ENCODE results near the gene PPME1.

PPME1 gene

DNA sequence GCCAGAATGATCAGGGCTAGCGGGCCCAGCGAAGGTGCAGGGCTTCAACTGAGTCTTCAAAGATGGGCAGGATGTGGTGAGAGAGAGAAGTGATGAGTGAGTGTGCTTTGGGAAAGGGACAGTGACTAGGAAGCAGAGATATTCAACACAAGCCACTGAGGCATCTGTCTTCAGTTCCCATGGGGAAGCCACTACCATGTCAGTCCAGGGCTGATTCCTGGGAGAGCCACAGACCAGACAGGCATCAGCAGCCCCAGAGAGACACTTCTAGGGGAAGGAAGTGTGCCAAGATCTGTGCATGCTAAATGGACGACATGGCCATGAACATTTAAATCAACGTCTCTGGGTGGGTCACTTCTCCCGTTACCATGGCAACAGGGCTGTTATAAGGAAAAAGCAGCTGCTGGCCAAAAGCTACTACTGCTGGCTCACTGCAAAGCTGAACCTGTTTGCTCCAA is 111.9 kb downstream of the PPME1 start:
- no peak for DNase-seq (ENCODE audit: low spot score)

DNA sequence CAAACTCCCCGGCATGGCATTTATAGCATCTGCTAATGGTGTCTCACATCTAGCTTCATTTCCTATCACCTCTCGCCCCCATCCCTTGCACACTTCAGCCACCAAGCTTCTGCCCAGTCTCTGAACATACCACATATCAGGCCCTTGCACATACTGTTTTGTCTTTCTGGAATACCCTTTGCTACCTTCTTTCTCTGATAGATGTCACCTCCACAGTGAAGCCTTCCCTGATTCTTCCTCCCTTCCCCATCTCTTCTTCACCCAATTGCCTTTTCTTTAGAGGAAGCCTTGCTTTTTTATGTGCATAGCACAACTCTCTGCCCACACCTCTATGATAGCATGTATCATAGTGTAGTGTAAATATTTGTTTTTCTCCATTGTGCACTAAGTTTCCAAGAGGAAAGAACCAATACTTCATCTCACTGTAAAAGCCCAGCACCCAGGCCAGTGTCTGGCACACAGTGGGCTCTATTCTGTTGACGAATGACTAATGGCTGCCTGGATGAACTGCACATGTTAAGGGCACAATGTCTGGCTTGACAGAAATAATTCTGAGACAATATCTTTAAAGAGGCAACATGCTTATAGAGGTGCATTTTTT is 112.6 kb downstream of the PPME1 start:
- no peak for DNase-seq (ENCODE audit: low spot score)

DNA sequence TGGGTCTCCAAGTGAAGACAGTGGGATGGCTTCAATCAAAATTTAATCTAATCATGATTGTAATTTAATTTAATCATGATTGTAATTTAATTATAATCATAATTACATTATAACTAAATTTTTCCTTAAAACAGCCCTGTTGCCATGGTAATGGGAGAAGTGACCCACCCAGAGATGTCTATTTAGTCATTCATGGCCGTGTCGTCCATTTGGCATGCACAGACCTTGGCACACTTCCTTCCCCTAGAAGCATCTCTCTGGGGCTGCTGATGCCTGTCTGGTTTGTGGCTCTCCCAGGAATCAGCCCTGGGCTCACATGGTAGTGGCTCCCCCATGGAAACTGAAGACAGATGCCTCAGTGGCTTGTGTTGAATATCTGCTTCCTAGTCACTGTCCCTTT is 113.4 kb downstream of the PPME1 start:
- no peak for DNase-seq (ENCODE audit: low spot score)

GRCh38 chr11:74288161-74288560 is 117.1 kb downstream of the PPME1 start:
- DNase-seq (ENCODE audit: low spot score), result no peak

- DNase-seq (ENCODE audit: low spot score), result no peak
Measured at GRCh38 chr11:74288911-74289310, 117.8 kb downstream of the PPME1 start.

GRCh38 chr11:74297484-74297883 is 126.4 kb downstream of the PPME1 start:
- DNase-seq (ENCODE audit: low spot score), result no peak

DNA sequence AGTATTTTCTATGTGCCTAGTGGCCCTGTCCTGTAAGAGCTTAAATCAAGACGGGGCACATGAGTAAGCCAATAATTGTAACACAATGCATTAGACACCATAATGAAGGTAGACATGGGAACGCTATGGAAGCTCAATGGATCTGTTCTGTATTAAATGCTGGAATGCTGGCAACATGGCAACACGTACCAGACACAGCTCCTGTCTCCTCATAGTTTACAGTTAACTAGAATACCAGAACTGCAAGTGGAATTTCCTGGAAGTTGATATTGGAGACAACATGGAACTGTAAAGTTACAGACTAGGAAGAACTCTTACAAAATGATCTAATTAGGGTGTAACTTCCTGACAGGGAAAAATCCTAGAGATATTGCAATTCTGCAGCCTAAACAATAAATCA is 127.9 kb downstream of the PPME1 start:
- no peak for DNase-seq (ENCODE audit: low spot score)

Data from HuH-7 (cell line).